GM11168 (cell line): Measurements from ENCODE around the gene AVPR1B.

Experiments used
- in situ Hi-C: fragments of 300-500 bp; cut with MboI; formaldehyde crosslinking; loops from one replicate; pipeline ENCODE4 v1.12.0; 2022; ENCODE audit warnings: low sequenced_read_pairs; ENCODE audit not compliant: unreplicated experiment

The AVPR1B gene

GRCh38 chr1:206114692-206115640 lies 2.2 kb downstream of the AVPR1B start:
- in situ Hi-C loops = loop anchor here (25.0 kb wide), 1 partner anchor 328 kb away; the partner anchor contains the start of gene RAB29

GRCh38 chr1:206112600-206113301 lies 4.4 kb downstream of the AVPR1B start:
- in situ Hi-C loops = loop anchor here (25.0 kb wide), 1 partner anchor 325 kb away; the partner anchor contains the start of gene RAB29

GRCh38 chr1:206111271-206111927 lies 5.8 kb downstream of the AVPR1B start:
- in situ Hi-C loops = loop anchor here (25.0 kb wide), 1 partner anchor 324 kb away; the partner anchor contains the start of gene RAB29

GRCh38 chr1:206110820-206111219 lies 6.4 kb downstream of the AVPR1B start:
- in situ Hi-C loops = loop anchor here (25.0 kb wide), 1 partner anchor 324 kb away; the partner anchor contains the start of gene RAB29

GRCh38 chr1:206110161-206110560 lies 7.0 kb downstream of the AVPR1B start:
- in situ Hi-C loops = loop anchor here (25.0 kb wide), 1 partner anchor 323 kb away; the partner anchor contains the start of gene RAB29

- in situ Hi-C loops = loop anchor here (5.0 to 25.0 kb wide), 2 partner anchors 127 to 322 kb away; partner anchors contain the start of gene RAB29
Measured at GRCh38 chr1:206109718-206110117, 7.5 kb downstream of the AVPR1B start.

GRCh38 chr1:206108635-206109034 lies 8.6 kb downstream of the AVPR1B start:
- in situ Hi-C loops = loop anchor here (5.0 to 25.0 kb wide), 2 partner anchors 126 to 321 kb away; partner anchors contain the start of gene RAB29

GRCh38 chr1:206107168-206107544 lies 10.0 kb downstream of the AVPR1B start:
- in situ Hi-C loops = loop anchor here (5.0 to 25.0 kb wide), 2 partner anchors 125 to 320 kb away; partner anchors contain the start of gene RAB29

- in situ Hi-C loops = loop anchor here (5.0 to 25.0 kb wide), 2 partner anchors 124 to 319 kb away; partner anchors contain the start of gene RAB29
Measured at GRCh38 chr1:206106328-206107167, 10.6 kb downstream of the AVPR1B start.

GRCh38 chr1:206105464-206105995 lies 11.7 kb downstream of the AVPR1B start:
- in situ Hi-C loops = loop anchor here (5.0 to 25.0 kb wide), 2 partner anchors 123 to 318 kb away; partner anchors contain the start of gene RAB29

- in situ Hi-C loops = loop anchor here (5.0 to 25.0 kb wide), 2 partner anchors 72 to 317 kb away; partner anchors contain the start of gene RAB29
Measured at GRCh38 chr1:206103979-206104378, 13.2 kb downstream of the AVPR1B start.

GRCh38 chr1:206102292-206102936 lies 14.8 kb downstream of the AVPR1B start:
- in situ Hi-C loops = loop anchor here (5.0 to 25.0 kb wide), 2 partner anchors 70 to 315 kb away; partner anchors contain the start of gene RAB29

GRCh38 chr1:206101351-206102045 lies 15.7 kb downstream of the AVPR1B start:
- in situ Hi-C loops = loop anchor here (5.0 to 25.0 kb wide), 2 partner anchors 69 to 314 kb away; partner anchors contain the start of gene RAB29

- in situ Hi-C loops = loop anchor here (5.0 to 25.0 kb wide), 2 partner anchors 68 to 313 kb away; partner anchors contain the start of gene RAB29
Measured at GRCh38 chr1:206100226-206100815, 16.9 kb downstream of the AVPR1B start.

GRCh38 chr1:206098242-206098919 lies 18.8 kb downstream of the AVPR1B start:
- in situ Hi-C loops = no loop called here

- in situ Hi-C loops = no loop called here
Measured at GRCh38 chr1:206097381-206097780, 19.8 kb downstream of the AVPR1B start.
